Stimulated activated CD8-positive, alpha-beta memory T cell treated with anti-CD3 and anti-CD28 coated beads, Interleukin-4, amount 100 ng/mL, for 4 hours (primary cell): ENCODE data around the gene PARD3B.

Experiments used
- DNase-seq, 2 donors: peaks; one replicate each; pipeline ENCODE4 v3.0.0-alpha.2; 2020; ENCODE audit warnings: low read depth in 2 of 2, low spot score in 1 of 2

The PARD3B gene

GRCh38 chr2:204691911-204692510, 146.7 kb downstream of the PARD3B start:
- DNase-seq = no peak

DNA sequence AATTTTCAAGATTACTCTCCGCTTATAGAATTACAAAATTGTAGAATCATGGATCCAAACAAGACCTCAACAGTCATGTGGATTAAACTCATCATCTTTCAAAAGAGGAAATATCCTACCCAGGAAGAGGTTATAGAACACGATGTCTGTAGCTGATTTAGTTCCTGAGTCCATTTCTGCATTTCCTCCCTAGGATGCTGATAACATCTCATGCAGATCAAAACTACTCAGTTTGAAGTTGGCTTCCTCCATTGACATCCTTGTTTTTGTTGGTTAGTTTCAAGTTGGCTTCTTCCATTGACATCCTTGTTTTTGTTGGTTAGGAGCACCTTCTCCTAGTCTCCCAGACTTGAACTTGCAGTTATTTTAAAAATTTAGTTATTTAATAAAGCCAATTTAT, 147.5 kb downstream of the PARD3B start:
- no peak for DNase-seq

DNA sequence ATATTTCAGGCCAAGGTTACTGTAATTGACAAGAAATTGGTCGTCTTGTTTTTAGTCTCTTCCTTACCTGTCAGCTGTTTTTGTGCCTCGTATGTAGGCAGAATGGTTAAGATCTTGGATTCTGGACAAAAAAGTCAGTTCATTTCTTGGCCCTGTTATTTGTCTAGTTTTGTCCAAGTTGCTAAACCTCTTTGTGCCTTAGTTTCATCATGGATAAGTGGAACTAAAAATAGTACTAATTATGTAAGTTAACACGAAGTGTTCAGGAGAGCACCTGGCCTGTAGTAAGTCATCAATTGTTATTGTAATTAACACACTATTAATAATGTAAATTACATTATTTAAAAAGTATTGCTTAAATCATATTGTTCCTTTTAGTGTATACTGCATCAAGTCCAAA, 148.0 kb downstream of the PARD3B start:
- DNase-seq = no peak

DNA sequence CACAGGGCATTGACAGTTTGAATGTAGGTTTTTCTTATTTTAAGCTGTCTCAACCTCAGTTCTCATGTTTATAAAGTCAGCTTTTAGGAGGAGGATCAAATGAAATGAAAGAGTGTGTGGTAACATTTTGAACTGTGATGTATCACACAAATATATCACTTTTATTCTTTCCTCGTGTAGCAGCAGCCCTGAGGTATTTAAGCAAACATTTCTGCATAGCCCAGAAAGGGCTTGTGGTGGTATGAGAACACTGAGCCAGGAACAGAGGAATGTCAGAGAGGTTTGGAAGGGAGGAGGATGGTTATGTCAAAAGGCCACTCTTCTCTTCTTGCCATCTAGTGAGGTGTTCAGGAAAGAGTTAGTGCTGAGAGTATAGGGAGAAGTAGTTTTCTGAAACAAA, 150.2 kb downstream of the PARD3B start:
- no peak for DNase-seq

- no peak for DNase-seq
Observed at GRCh38 chr2:204696124-204696523, 150.8 kb downstream of the PARD3B start.

DNA sequence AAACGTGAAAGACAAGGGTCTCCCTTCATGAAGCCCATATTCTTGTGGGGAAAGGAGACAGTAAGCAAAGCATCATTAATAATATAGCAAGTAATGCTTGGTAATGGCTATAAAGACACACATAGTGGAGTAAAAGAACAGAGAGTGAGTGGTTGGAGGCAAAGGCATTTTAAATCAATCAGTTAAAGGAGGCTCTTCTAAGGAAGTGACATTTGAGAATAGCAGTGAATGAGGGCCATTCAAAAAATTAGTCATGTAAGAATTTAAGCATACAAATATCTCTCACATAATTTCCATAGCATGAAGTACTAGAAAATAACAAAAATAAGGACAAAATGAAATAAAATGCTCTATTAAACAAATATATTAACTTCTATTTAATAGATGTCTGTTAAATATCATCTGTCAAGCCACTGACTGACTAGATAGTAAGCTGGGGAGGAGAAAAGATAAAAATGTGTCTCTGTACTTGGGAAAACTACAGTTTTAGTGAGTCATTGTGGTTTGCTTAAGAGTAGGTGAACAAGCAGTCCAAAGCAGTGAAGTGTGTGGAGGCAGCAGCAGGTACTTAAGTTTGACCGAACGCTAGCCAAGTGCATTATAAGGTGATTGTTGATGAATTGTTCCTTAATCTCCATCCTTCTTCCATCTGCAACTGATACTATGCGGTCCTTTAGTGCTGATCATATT, 160.1 kb downstream of the PARD3B start:
- DNase-seq = no peak

DNA sequence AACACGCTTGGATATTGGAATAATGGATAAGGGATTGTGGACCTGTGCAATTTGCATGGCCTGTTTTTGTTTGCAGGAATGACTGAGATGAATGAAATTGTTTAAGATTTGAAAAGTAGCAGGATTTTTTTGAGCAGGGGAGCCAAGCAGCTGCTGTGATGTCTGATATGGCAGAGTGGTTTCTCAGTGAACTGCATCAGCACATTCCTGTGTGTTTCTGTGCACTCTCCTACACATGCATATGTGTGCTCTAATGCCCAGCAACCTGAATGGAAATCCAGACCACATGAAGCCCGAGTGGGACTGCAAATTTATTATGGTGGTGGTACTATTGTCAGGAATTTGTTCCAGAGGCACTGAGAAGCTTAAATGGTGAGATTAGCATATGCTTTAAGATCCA, 161.7 kb downstream of the PARD3B start:
- DNase-seq = no peak

DNA sequence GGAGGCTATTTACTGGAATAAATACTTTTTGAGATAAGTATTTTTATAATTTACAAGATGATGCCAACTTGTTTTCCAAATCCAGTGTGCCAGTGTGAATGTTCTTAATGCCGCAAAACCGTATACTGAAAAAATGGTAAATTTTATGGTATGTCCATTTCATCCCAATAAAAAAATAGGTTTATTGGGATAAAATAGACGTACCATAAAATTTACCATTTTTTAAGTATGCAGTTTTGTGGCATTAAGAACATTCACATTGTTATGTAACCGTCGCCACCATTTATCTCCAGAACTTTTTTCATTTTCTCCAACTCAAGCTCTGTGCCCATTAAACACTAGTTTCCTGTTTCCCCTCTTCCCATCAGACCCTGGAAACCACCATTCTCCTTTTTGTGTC, 167.9 kb downstream of the PARD3B start:
- DNase-seq = no peak

DNA sequence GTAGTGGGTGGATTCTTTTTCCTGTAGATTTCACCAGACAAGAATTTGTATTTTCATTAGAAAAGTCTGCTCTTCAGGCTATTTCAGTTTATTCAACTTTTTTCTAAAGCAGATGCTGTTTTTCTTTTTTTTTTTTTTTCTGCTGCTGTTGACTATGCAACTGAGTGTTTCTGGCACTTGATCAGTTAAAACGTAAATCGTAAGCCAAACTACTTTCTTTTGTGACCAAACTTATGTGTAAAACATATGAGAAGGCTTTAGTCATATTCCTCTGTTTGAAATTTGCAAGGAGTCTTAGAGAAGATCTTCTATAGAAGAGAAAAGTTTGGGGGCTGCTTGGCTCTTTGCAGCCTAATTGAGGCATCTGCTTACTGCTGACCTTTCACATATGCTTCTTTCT, 170.1 kb downstream of the PARD3B start:
- no peak for DNase-seq

GRCh38 chr2:204717591-204717990, 172.3 kb downstream of the PARD3B start:
- DNase-seq = no peak

GRCh38 chr2:204718607-204719006, 173.3 kb downstream of the PARD3B start:
- DNase-seq = no peak

DNA sequence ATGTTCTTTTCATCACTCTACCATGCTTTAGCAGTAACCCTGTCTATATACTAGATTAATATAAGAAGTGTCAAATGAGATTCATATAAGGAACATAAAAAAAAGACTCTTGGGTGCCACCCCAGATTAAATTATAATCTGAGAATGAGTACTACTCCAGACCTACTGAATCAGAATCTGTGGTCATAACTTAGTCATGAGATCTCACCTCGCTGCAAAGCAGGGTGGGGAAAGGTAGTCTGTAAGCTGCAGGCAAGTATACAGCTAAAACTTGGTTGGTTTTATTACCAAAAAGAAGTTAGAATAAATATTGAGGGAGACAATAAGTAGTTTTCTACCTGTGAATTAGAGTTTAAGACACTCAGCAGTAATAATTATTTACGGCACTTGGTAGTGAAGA, 175.6 kb downstream of the PARD3B start:
- no peak for DNase-seq

GRCh38 chr2:204722207-204722606, 176.9 kb downstream of the PARD3B start:
- no peak for DNase-seq

GRCh38 chr2:204722691-204723090, 177.4 kb downstream of the PARD3B start:
- no peak for DNase-seq

DNA sequence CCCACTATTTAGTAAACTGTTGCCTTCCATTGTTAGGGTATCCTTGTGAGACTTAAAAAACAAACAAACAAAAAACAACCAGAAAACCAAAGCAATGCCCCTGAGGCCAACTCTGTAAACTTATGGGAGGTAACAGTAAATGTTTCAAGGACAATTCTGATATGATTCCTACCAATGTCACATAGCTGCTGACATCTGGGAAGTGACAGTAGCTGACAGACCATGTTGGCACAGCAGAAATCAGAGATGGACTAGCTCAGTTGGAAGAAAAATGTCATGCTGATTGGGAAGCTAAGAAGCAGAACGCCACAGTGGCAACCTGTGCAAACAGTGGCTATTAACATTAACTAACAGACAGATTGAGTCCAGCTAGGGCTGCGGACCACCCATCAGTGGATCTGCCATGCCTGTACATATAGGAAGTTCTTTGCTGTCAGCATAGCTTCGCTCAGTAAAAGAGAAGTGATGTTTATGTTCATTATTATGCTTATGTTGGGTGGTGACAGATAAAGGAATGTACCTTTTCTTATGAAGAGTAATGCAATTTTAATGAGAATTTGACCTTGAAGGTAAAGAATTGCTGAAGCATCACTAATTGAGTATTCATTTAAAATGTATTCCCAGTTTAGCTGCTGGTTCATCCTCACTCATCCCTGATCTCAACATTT, 180.6 kb downstream of the PARD3B start:
- DNase-seq = no peak

DNA sequence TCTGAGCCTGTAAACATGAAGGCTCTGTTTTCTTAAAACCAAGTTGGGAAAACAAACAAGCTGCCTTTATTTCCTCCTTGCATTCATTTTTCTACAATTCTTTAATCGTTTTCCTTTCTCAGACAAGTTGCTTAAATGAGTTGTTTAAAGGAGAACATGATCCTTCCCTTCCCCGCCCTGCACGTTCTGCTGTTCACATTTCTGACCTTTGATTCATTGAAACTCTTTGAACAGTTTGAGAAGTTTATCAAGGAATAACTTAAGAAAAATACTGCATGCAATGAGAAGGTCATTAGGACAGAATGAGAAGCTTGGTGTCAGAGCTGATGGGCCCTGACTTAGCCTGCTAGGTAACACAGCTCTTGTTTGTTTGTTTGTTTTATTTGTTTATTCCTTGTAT, 181.6 kb downstream of the PARD3B start:
- DNase-seq = no peak

DNA sequence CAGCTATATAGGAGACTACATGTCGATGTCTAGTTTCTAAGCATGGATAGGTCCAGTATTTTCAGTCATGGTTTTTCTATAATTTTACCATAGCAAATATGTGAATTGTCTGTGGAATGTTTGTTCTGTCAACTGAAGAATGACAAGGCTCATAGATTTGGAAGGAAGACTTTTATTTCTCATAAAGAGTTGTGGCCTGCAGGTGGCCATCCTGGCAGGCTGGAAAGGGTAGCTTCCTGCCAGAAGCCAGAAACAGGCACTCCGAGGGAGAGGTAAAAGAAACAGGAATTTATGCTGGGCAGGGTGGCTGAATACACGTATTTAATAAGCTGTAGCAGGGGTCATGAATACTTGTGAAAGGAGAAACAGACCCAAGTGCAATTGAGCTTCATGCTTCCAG, 182.1 kb downstream of the PARD3B start:
- no peak for DNase-seq

DNA sequence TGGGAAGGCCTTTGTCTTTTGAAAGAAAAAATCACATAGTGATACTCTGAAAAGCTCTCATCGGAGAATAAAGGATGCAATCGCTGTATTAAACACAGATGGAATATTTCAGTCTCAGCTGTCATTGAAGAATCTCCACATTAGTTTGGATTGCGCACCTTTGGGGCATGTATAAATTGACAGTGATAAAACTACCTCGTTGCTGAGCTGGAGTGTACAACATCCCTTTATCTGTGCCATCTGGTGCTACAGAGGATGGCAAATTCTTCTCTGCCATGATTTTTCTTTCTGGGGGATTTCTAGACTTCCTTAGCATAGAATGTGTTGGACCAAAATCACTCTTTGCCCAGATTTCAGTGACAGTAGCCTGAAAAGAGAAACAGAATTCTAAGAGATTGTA, 185.3 kb downstream of the PARD3B start:
- DNase-seq = no peak

GRCh38 chr2:204732019-204732418, 186.7 kb downstream of the PARD3B start:
- no peak for DNase-seq

GRCh38 chr2:204737296-204737695, 192.0 kb downstream of the PARD3B start:
- DNase-seq = no peak

GRCh38 chr2:204738721-204739120, 193.4 kb downstream of the PARD3B start:
- DNase-seq = no peak

GRCh38 chr2:204743393-204743960, 198.2 kb downstream of the PARD3B start:
- DNase-seq = no peak
